ENCODE measurements around the gene TCEA3. TPM values are rescaled to one million over a fixed set of nuclear protein-coding genes. Genes with fewer than 3 reads are reported as not detected.

Gene TCEA3
- total RNA-seq, 1 donor from 2014 or later, result 16.9 TPM

GRCh38 chr1:23392125-23392855, 32.3 kb downstream of the TCEA3 start:
- no peak for DNase-seq (ENCODE audit: low spot score)
- no peaks in the 10 kb centered on the region for H3K9me3 Mint-ChIP-seq (ENCODE audit: low read depth)
- peaks cover 5% of the 10 kb centered on the region for H3K4me1 Mint-ChIP-seq (ENCODE audit: low read depth)
- no peak for TF ChIP-seq CTCF (IDR thresholded peaks at IDR 0.05)
- no peaks in the 10 kb centered on the region for H3K27me3 Mint-ChIP-seq (ENCODE audit: low read depth)
- H3K4me3 Mint-ChIP-seq (ENCODE audit: unreplicated experiment), result no peak overlapping the region
- no peak overlapping the region for H3K27ac Mint-ChIP-seq (ENCODE audit: unreplicated experiment)
- H3K36me3 Mint-ChIP-seq (ENCODE audit: low read depth), result peaks cover 3% of the 10 kb centered on the region

- DNase-seq (ENCODE audit: low spot score), result no peak
- TF ChIP-seq CTCF (IDR thresholded peaks at IDR 0.05), result no peak
- H3K36me3 Mint-ChIP-seq (ENCODE audit: low read depth), result peaks cover 3% of the 10 kb centered on the region
- peak overlapping the region; percentile 6 for H3K27ac Mint-ChIP-seq (ENCODE audit: unreplicated experiment)
- H3K9me3 Mint-ChIP-seq (ENCODE audit: low read depth), result no peaks in the 10 kb centered on the region
- no peaks in the 10 kb centered on the region for H3K27me3 Mint-ChIP-seq (ENCODE audit: low read depth)
- peaks cover 4% of the 10 kb centered on the region for H3K4me1 Mint-ChIP-seq (ENCODE audit: low read depth)
- no peak overlapping the region for H3K4me3 Mint-ChIP-seq (ENCODE audit: unreplicated experiment)
Measured at GRCh38 chr1:23389837-23390321, 34.7 kb downstream of the TCEA3 start.

- Mint-ChIP-seq H3K4me3 (ENCODE audit: unreplicated experiment) (no peak overlapping the region), H3K36me3 (ENCODE audit: low read depth) (peaks cover 6% of the 10 kb centered on the region), H3K27ac (ENCODE audit: unreplicated experiment) (no peak overlapping the region), H3K4me1 (ENCODE audit: low read depth) (peaks cover 16% of the 10 kb centered on the region), H3K9me3 (ENCODE audit: low read depth) (no peaks in the 10 kb centered on the region), H3K27me3 (ENCODE audit: low read depth) (no peaks in the 10 kb centered on the region)
- no peak for DNase-seq (ENCODE audit: low spot score)
- TF ChIP-seq CTCF (IDR thresholded peaks at IDR 0.05), result no peak
Measured at GRCh38 chr1:23387494-23387893, 37.1 kb downstream of the TCEA3 start.

GRCh38 chr1:23385119-23385621, 39.4 kb downstream of the TCEA3 start:
- no peaks in the 10 kb centered on the region for H3K9me3 Mint-ChIP-seq (ENCODE audit: low read depth)

More at GRCh38 chr1:23385119-23385621, 39.4 kb downstream of the TCEA3 start:
- H3K36me3 Mint-ChIP-seq (ENCODE audit: low read depth), result peaks cover 11% of the 10 kb centered on the region
- no peak for DNase-seq (ENCODE audit: low spot score)
- no peak overlapping the region for H3K4me3 Mint-ChIP-seq (ENCODE audit: unreplicated experiment)
- H3K27ac Mint-ChIP-seq (ENCODE audit: unreplicated experiment), result no peak overlapping the region
- TF ChIP-seq CTCF (IDR thresholded peaks at IDR 0.05), result no peak
- peaks cover 14% of the 10 kb centered on the region for H3K4me1 Mint-ChIP-seq (ENCODE audit: low read depth)
- H3K27me3 Mint-ChIP-seq (ENCODE audit: low read depth), result no peaks in the 10 kb centered on the region
